Activated T-helper 1 cell treated with anti-CD3 and anti-CD28 coated beads, Interleukin-2, amount 50 U/mL, for 16 hours (primary cell): ENCODE data around the gene MINAR1.
"Not testable (repeated sequence)": the region's sequence is repeated elsewhere in the genome, so short reads cannot be mapped to it uniquely, and the experiment has no call there.

Experiments used
- DNase-seq, 2 donors: peaks; one replicate each; pipeline ENCODE4 v3.0.0-alpha.2; 2020; ENCODE audit warnings: low read depth in 1 of 2, low spot score in 1 of 2

Gene MINAR1

GRCh38 chr15:79431636-79432344, at the start of gene MINAR1:
MINAR1 (plus strand) TSS chr15:79432336; CDS start chr15:79456148, 23,812 bp downstream.
- DNase-seq = no peak

- no peak for DNase-seq
Measured at GRCh38 chr15:79394231-79394630, 37.9 kb upstream of the MINAR1 start.

- DNase-seq = no peak
Measured at GRCh38 chr15:79396850-79397249, 35.3 kb upstream of the MINAR1 start.

- DNase-seq = no peak
Measured at GRCh38 chr15:79397269-79397910, 34.7 kb upstream of the MINAR1 start.

- no peak for DNase-seq
Measured at GRCh38 chr15:79399606-79400005, 32.5 kb upstream of the MINAR1 start.

- no peak for DNase-seq
Measured at GRCh38 chr15:79400650-79401049, 31.5 kb upstream of the MINAR1 start.

- DNase-seq = no peak
Measured at GRCh38 chr15:79401301-79401700, 30.8 kb upstream of the MINAR1 start.

GRCh38 chr15:79402136-79402535, 30.0 kb upstream of the MINAR1 start:
- no peak for DNase-seq

GRCh38 chr15:79403501-79403900, 28.6 kb upstream of the MINAR1 start:
- DNase-seq = no peak

- no peak for DNase-seq
Measured at GRCh38 chr15:79406210-79406609, 25.9 kb upstream of the MINAR1 start.

GRCh38 chr15:79408041-79408440, 24.1 kb upstream of the MINAR1 start:
- no peak for DNase-seq

- no peak for DNase-seq
Measured at GRCh38 chr15:79410237-79410636, 21.9 kb upstream of the MINAR1 start.

- DNase-seq = no peak
Measured at GRCh38 chr15:79412010-79412409, 20.1 kb upstream of the MINAR1 start.

GRCh38 chr15:79412429-79412828, 19.7 kb upstream of the MINAR1 start:
- DNase-seq = no peak

GRCh38 chr15:79416876-79417275, 15.3 kb upstream of the MINAR1 start:
- no peak for DNase-seq

GRCh38 chr15:79418693-79419279, 13.3 kb upstream of the MINAR1 start:
- no peak for DNase-seq

- DNase-seq = no peak
Measured at GRCh38 chr15:79425591-79426295, 6.4 kb upstream of the MINAR1 start.

GRCh38 chr15:79426899-79427298, 5.2 kb upstream of the MINAR1 start:
- DNase-seq = not testable (repeated sequence)

- DNase-seq = no peak
Measured at GRCh38 chr15:79427781-79428598, 4.1 kb upstream of the MINAR1 start.

GRCh38 chr15:79430901-79431635, 1.1 kb upstream of the MINAR1 start:
- DNase-seq = no peak
